Measurements from ENCODE around the gene AP3D1.

Gene AP3D1

GRCh38 chr19:2189880-2190279 is 38.5 kb upstream of the AP3D1 start:
- H3K27ac Mint-ChIP-seq = no peak overlapping the region

GRCh38 chr19:2188708-2189385 is 37.5 kb upstream of the AP3D1 start:
- peaks cover 6% of the 10 kb centered on the region for H3K4me1 Mint-ChIP-seq (ENCODE audit: low read depth)
- peaks cover 18% of the 10 kb centered on the region for H3K36me3 Mint-ChIP-seq (ENCODE audit: low read depth)
- no peaks in the 10 kb centered on the region for H3K27me3 Mint-ChIP-seq (ENCODE audit: low read depth)
- no peak overlapping the region for H3K27ac Mint-ChIP-seq
- H3K9me3 Mint-ChIP-seq = no peaks in the 10 kb centered on the region
- no peak overlapping the region for H3K4me3 Mint-ChIP-seq

More at GRCh38 chr19:2189880-2190279, 38.5 kb upstream of the AP3D1 start:
- Mint-ChIP-seq H3K9me3 (no peaks in the 10 kb centered on the region), H3K27me3 (ENCODE audit: low read depth) (no peaks in the 10 kb centered on the region), H3K36me3 (ENCODE audit: low read depth) (peaks cover 13% of the 10 kb centered on the region), H3K4me3 (no peak overlapping the region), H3K4me1 (ENCODE audit: low read depth) (peaks cover 4% of the 10 kb centered on the region)

- Mint-ChIP-seq H3K27me3 (ENCODE audit: low read depth) (no peaks in the 10 kb centered on the region), H3K4me1 (ENCODE audit: low read depth) (peaks cover 6% of the 10 kb centered on the region), H3K4me3 (no peak overlapping the region), H3K27ac (no peak overlapping the region), H3K9me3 (no peaks in the 10 kb centered on the region), H3K36me3 (ENCODE audit: low read depth) (peaks cover 18% of the 10 kb centered on the region)
Measured at GRCh38 chr19:2187159-2187558, 35.8 kb upstream of the AP3D1 start.

- Mint-ChIP-seq H3K9me3 (no peaks in the 10 kb centered on the region), H3K27ac (no peak overlapping the region), H3K4me1 (ENCODE audit: low read depth) (peaks cover 6% of the 10 kb centered on the region), H3K4me3 (no peak overlapping the region), H3K36me3 (ENCODE audit: low read depth) (peaks cover 15% of the 10 kb centered on the region), H3K27me3 (ENCODE audit: low read depth) (no peaks in the 10 kb centered on the region)
Measured at GRCh38 chr19:2186071-2186846, 34.9 kb upstream of the AP3D1 start.

- Mint-ChIP-seq H3K27ac (no peak overlapping the region), H3K9me3 (no peaks in the 10 kb centered on the region), H3K36me3 (ENCODE audit: low read depth) (peaks cover 15% of the 10 kb centered on the region), H3K4me1 (ENCODE audit: low read depth) (peaks cover 6% of the 10 kb centered on the region), H3K27me3 (ENCODE audit: low read depth) (no peaks in the 10 kb centered on the region), H3K4me3 (no peak overlapping the region)
Measured at GRCh38 chr19:2185734-2186070, 34.3 kb upstream of the AP3D1 start.

- Mint-ChIP-seq H3K4me3 (no peak overlapping the region), H3K27ac (no peak overlapping the region), H3K9me3 (no peaks in the 10 kb centered on the region), H3K27me3 (ENCODE audit: low read depth) (no peaks in the 10 kb centered on the region), H3K4me1 (ENCODE audit: low read depth) (peaks cover 6% of the 10 kb centered on the region), H3K36me3 (ENCODE audit: low read depth) (peaks cover 17% of the 10 kb centered on the region)
Measured at GRCh38 chr19:2184422-2184975, 33.1 kb upstream of the AP3D1 start.

- no peak overlapping the region for H3K27ac Mint-ChIP-seq
- peaks cover 4% of the 10 kb centered on the region for H3K4me1 Mint-ChIP-seq (ENCODE audit: low read depth)
- no peaks in the 10 kb centered on the region for H3K27me3 Mint-ChIP-seq (ENCODE audit: low read depth)
- peaks cover 13% of the 10 kb centered on the region for H3K36me3 Mint-ChIP-seq (ENCODE audit: low read depth)
- H3K4me3 Mint-ChIP-seq = no peak overlapping the region
- H3K9me3 Mint-ChIP-seq = no peaks in the 10 kb centered on the region
Measured at GRCh38 chr19:2181633-2181997, 30.2 kb upstream of the AP3D1 start.

GRCh38 chr19:2180881-2181632 is 29.7 kb upstream of the AP3D1 start:
- Mint-ChIP-seq H3K27me3 (ENCODE audit: low read depth) (no peaks in the 10 kb centered on the region), H3K36me3 (ENCODE audit: low read depth) (peaks cover 13% of the 10 kb centered on the region), H3K4me3 (no peak overlapping the region)

GRCh38 chr19:2180114-2180513 is 28.7 kb upstream of the AP3D1 start:
- Mint-ChIP-seq H3K4me1 (ENCODE audit: low read depth) (peaks cover 2% of the 10 kb centered on the region), H3K36me3 (ENCODE audit: low read depth) (peaks cover 7% of the 10 kb centered on the region), H3K27me3 (ENCODE audit: low read depth) (no peaks in the 10 kb centered on the region), H3K9me3 (no peaks in the 10 kb centered on the region), H3K4me3 (no peak overlapping the region), H3K27ac (no peak overlapping the region)

More at GRCh38 chr19:2180881-2181632, 29.7 kb upstream of the AP3D1 start:
- Mint-ChIP-seq H3K9me3 (no peaks in the 10 kb centered on the region), H3K27ac (no peak overlapping the region), H3K4me1 (ENCODE audit: low read depth) (peaks cover 4% of the 10 kb centered on the region)

GRCh38 chr19:2179095-2179494 is 27.7 kb upstream of the AP3D1 start:
- Mint-ChIP-seq H3K27me3 (ENCODE audit: low read depth) (no peaks in the 10 kb centered on the region), H3K27ac (no peak overlapping the region), H3K4me3 (no peak overlapping the region), H3K36me3 (ENCODE audit: low read depth) (peaks cover 4% of the 10 kb centered on the region), H3K4me1 (ENCODE audit: low read depth) (no peaks in the 10 kb centered on the region), H3K9me3 (no peaks in the 10 kb centered on the region)

GRCh38 chr19:2176337-2176994 is 25.1 kb upstream of the AP3D1 start:
- no peak overlapping the region for H3K27ac Mint-ChIP-seq

GRCh38 chr19:2175742-2176141 is 24.4 kb upstream of the AP3D1 start:
- Mint-ChIP-seq H3K4me1 (ENCODE audit: low read depth) (peaks cover 9% of the 10 kb centered on the region), H3K36me3 (ENCODE audit: low read depth) (peaks cover 5% of the 10 kb centered on the region), H3K27ac (no peak overlapping the region), H3K4me3 (no peak overlapping the region), H3K9me3 (no peaks in the 10 kb centered on the region), H3K27me3 (ENCODE audit: low read depth) (no peaks in the 10 kb centered on the region)

More at GRCh38 chr19:2176337-2176994, 25.1 kb upstream of the AP3D1 start:
- Mint-ChIP-seq H3K9me3 (no peaks in the 10 kb centered on the region), H3K27me3 (ENCODE audit: low read depth) (no peaks in the 10 kb centered on the region), H3K36me3 (ENCODE audit: low read depth) (peaks cover 5% of the 10 kb centered on the region), H3K4me3 (no peak overlapping the region), H3K4me1 (ENCODE audit: low read depth) (peaks cover 3% of the 10 kb centered on the region)

GRCh38 chr19:2173767-2174577 is 22.6 kb upstream of the AP3D1 start:
- Mint-ChIP-seq H3K4me1 (ENCODE audit: low read depth) (peaks cover 17% of the 10 kb centered on the region), H3K36me3 (ENCODE audit: low read depth) (peaks cover 4% of the 10 kb centered on the region), H3K27ac (no peak overlapping the region), H3K4me3 (no peak overlapping the region), H3K27me3 (ENCODE audit: low read depth) (no peaks in the 10 kb centered on the region), H3K9me3 (no peaks in the 10 kb centered on the region)
